T-cell (primary cell): ENCODE data around the gene KHDRBS2. TPM values are rescaled to one million over a fixed set of nuclear protein-coding genes. Genes with fewer than 3 reads are reported as not detected.

Experiments used
- ATAC-seq, 4 experiments: fragments of 200-7000 bp in 3 of 4; fragments of 150-1000 bp in 1 of 4; cut with Tn5 transposase; replicated peaks in 1 of 4; 1 replicate in 3 of 4; 2 replicates in 1 of 4; pipeline ENCODE4 v1.10.0; 2021; ENCODE audit warnings: moderate library complexity in 3 of 4, mild to moderate bottlenecking in 2 of 4, moderate number of reproducible peaks in 1 of 4
- CTCF ChIA-PET, 2 donors: fragments of 300-600 bp; sonication (Branson Sonifier 250); formaldehyde crosslinking; loops; one replicate each; lab custom pipeline; 2022; ENCODE audit warnings: antibody characterized with exemption in 2 of 2; lab: Charles Lee
- POLR2A ChIA-PET, 2 donors: fragments of 300-600 bp; sonication (Branson Sonifier 250); formaldehyde crosslinking; loops; one replicate each; lab custom pipeline; 2022; ENCODE audit warnings: antibody characterized with exemption in 2 of 2; lab: Charles Lee
- DNase-seq, 35 experiments: peaks; one replicate each; pipeline versions ENCODE4 v3.0.0 to v3.0.0-alpha.2; 2013 to 2023
- H3K27ac ChIP-seq: one replicate; pipeline ENCODE4 v1.5.1; 2013; ENCODE audit warnings: low read length
- H3K27me3 ChIP-seq, 2 experiments: replicated peaks in 1 of 2; 1 replicate in 1 of 2; 2 replicates in 1 of 2; pipeline versions ENCODE4 v1.6.1 to v1.7.0; 2013; ENCODE audit warnings: low read length in 1 of 2, mixed read lengths in 1 of 2; ENCODE audit not compliant: control insufficient read depth in 2 of 2, insufficient read depth in 2 of 2; ENCODE audit errors: extremely low read depth in 1 of 2
- H3K36me3 ChIP-seq, 2 donors: 1 replicate in 1 of 2; 2 replicates in 1 of 2; pipeline versions ENCODE4 v1.6.1 to v1.7.0; 2013; ENCODE audit warnings: low read length in 1 of 2; ENCODE audit not compliant: control insufficient read depth in 2 of 2, insufficient read depth in 1 of 2; ENCODE audit errors: extremely low read depth in 1 of 2
- H3K4me1 ChIP-seq, 2 experiments: 1 replicate in 1 of 2; 2 replicates in 1 of 2; pipeline versions ENCODE4 v1.6.1 to v1.7.0; 2013; ENCODE audit warnings: low read length in 2 of 2, mixed read lengths in 1 of 2; ENCODE audit not compliant: insufficient read depth in 2 of 2, control insufficient read depth in 1 of 2; ENCODE audit errors: extremely low read depth in 1 of 2
- H3K4me3 ChIP-seq, 2 donors: 1 replicate in 1 of 2; 2 replicates in 1 of 2; pipeline versions ENCODE4 v1.5.1 to v1.7.0; 2013; ENCODE audit warnings: mild to moderate bottlenecking in 2 of 2, low read length in 1 of 2, moderate library complexity in 1 of 2; ENCODE audit not compliant: control insufficient read depth in 1 of 2; ENCODE audit errors: extremely low read depth in 1 of 2
- H3K9me3 ChIP-seq: 2 replicates; pipeline ENCODE4 v1.7.0; 2013
- H3K27ac Mint-ChIP-seq, 2 donors: one replicate each; pipeline ENCODE4 v1.8.0; 2020 to 2021; ENCODE audit warnings: mild to moderate bottlenecking in 2 of 2, mixed read lengths in 2 of 2
- H3K27me3 Mint-ChIP-seq, 2 donors: one replicate each; pipeline ENCODE4 v1.8.0; 2021 to 2022; ENCODE audit warnings: mixed read lengths in 2 of 2
- H3K36me3 Mint-ChIP-seq: one replicate; pipeline ENCODE4 v1.8.0; 2021; ENCODE audit warnings: mixed read lengths
- H3K4me1 Mint-ChIP-seq, 3 donors: one replicate each; pipeline ENCODE4 v1.8.0; 2020 to 2022; ENCODE audit warnings: mixed read lengths in 3 of 3, mild to moderate bottlenecking in 1 of 3
- H3K4me3 Mint-ChIP-seq, 3 donors: one replicate each; pipeline ENCODE4 v1.8.0; 2020 to 2022; ENCODE audit warnings: mild to moderate bottlenecking in 3 of 3, mixed read lengths in 3 of 3, moderate library complexity in 3 of 3
- H3K9me3 Mint-ChIP-seq, 3 donors: one replicate each; pipeline ENCODE4 v1.8.0; 2020 to 2022; ENCODE audit warnings: mixed read lengths in 3 of 3
- WGBS: methylation state at CpG from one replicate; pipeline ENCODE4 v1.1.5; 2013; ENCODE audit warnings: missing lambda C conversion rate; ENCODE audit not compliant: insufficient coverage; 5-methylcytosine and 5-hydroxymethylcytosine counted together
- total RNA-seq, 35 experiments: library from RNA in 6 of 35; stranded (reverse) in 6 of 35; fragments of 120-200 nt in 1 of 35; gene quantifications; one replicate each; pipeline versions ENCODE4 v1.2.1 to v1.2.4 and lab custom pipeline; 2013 to 2026

The KHDRBS2 gene
- total RNA-seq, 5 donors from 2014 or later (not counting 1 experiment from before 2014, with no cell fraction given): 0.18 to 0.49 TPM; not detected in 3

DNA sequence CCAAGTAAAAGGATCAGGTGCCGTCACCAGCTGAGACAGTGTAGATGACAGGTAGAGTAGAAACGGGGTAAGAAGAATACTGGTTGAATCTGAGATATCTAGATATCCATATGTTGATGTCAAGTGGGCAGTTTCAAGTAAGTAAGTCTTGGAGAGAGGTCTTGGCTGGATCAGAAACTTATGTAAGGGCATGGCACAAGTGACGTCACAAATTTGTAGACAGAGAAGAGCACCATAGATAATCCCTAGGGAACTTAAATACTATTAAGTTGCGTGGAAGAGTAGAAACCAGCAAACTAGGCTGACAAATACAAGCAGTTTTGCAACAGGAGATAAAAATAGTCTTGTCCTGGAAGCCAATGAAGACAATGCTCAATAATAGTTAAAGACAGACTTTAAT lies 123.2 kb downstream of the KHDRBS2 start:
- Histone ChIP-seq H3K36me3 (no peaks in the 10 kb centered on the region), H3K9me3 (no peaks in the 10 kb centered on the region), H3K4me1 (no peaks in the 10 kb centered on the region), H3K4me3 (no peak overlapping the region), H3K27ac (no peak overlapping the region), H3K27me3 (no peaks in the 10 kb centered on the region)
- no peak for ATAC-seq
- Mint-ChIP-seq H3K36me3 (no peaks in the 10 kb centered on the region), H3K4me1 (no peaks in the 10 kb centered on the region), H3K4me3 (no peak overlapping the region), H3K27ac (no peak overlapping the region), H3K27me3 (no peaks in the 10 kb centered on the region), H3K9me3 (peaks cover 19 to 44% (median 19%) of the 10 kb centered on the region in 3 donors)
- ChIA-PET POLR2A (no interaction called here), CTCF (no interaction called here)
- WGBS: 100% methylated on average over 1 of the region's 4 CpGs
- DNase-seq: no peak

GRCh38 chr6:62152796-62153195 lies 133.2 kb downstream of the KHDRBS2 start:
- no peaks in the 10 kb centered on the region for H3K4me1 ChIP-seq
- ATAC-seq (no peak), DNase-seq (no peak)
- 86% methylated on average over 2 of the region's 3 CpGs for WGBS
- no peaks in the 10 kb centered on the region for H3K36me3 ChIP-seq
- H3K36me3 Mint-ChIP-seq: no peaks in the 10 kb centered on the region
- H3K4me3 Mint-ChIP-seq: no peak overlapping the region
- no peak overlapping the region for H3K27ac ChIP-seq
- no peaks in the 10 kb centered on the region for H3K9me3 ChIP-seq
- peaks cover 8 to 23% (median 15%) of the 10 kb centered on the region in 3 donors for H3K9me3 Mint-ChIP-seq
- no peaks in the 10 kb centered on the region for H3K27me3 Mint-ChIP-seq
- H3K27ac Mint-ChIP-seq: no peak overlapping the region
- ChIA-PET POLR2A (no interaction called here), CTCF (no interaction called here)
- no peaks in the 10 kb centered on the region for H3K4me1 Mint-ChIP-seq
- H3K27me3 ChIP-seq: no peaks in the 10 kb centered on the region
- H3K4me3 ChIP-seq: no peak overlapping the region

DNA sequence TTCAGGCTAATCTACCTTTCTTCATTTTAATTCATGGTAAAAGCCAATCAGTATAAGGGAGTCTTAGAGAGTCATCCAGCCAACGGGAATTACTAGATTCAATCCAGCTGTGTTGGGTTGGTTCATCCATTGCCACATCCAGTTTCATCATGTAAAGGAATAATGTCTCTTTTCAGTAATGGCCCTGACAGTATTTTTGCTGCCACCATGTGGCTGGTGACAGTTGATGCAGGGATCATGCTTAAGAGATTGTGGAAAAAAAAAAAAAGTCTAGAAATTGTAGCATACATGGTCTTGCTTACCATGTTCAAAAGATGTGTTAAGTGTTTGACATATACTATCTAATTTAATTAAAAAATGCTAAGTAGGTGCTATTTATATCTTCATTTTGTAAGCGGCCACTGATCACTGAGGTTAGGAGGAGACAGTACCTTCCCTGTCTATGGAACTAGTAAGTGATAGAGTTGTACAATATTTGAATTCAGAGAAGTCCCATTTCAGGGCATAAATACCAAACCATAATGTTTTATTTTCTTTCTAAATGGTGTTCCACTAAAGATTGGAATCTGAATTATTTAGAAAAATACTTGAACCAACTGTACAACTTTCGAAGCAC lies 135.9 kb downstream of the KHDRBS2 start:
- POLR2A ChIA-PET: no interaction called here
- H3K27ac Mint-ChIP-seq: no peak overlapping the region
- Histone ChIP-seq H3K27ac (no peak overlapping the region), H3K36me3 (no peaks in the 10 kb centered on the region), H3K4me3 (no peak overlapping the region), H3K4me1 (no peaks in the 10 kb centered on the region), H3K9me3 (no peaks in the 10 kb centered on the region), H3K27me3 (no peaks in the 10 kb centered on the region)
- CTCF ChIA-PET: interaction anchor here in 1 of 2 donors (0.6 kb wide), 1 partner anchor 1702 kb away, joined by 3 read pairs; no protein-coding TSS in a partner anchor
- no peak for ATAC-seq
- 17% methylated on average over 1 of the region's 3 CpGs for WGBS
- peaks cover 7 to 17% (median 15%) of the 10 kb centered on the region in 3 donors for H3K9me3 Mint-ChIP-seq
- DNase-seq: no peak
- no peaks in the 10 kb centered on the region for H3K27me3 Mint-ChIP-seq
- no peaks in the 10 kb centered on the region for H3K4me1 Mint-ChIP-seq
- H3K4me3 Mint-ChIP-seq: no peak overlapping the region
- no peaks in the 10 kb centered on the region for H3K36me3 Mint-ChIP-seq

DNA sequence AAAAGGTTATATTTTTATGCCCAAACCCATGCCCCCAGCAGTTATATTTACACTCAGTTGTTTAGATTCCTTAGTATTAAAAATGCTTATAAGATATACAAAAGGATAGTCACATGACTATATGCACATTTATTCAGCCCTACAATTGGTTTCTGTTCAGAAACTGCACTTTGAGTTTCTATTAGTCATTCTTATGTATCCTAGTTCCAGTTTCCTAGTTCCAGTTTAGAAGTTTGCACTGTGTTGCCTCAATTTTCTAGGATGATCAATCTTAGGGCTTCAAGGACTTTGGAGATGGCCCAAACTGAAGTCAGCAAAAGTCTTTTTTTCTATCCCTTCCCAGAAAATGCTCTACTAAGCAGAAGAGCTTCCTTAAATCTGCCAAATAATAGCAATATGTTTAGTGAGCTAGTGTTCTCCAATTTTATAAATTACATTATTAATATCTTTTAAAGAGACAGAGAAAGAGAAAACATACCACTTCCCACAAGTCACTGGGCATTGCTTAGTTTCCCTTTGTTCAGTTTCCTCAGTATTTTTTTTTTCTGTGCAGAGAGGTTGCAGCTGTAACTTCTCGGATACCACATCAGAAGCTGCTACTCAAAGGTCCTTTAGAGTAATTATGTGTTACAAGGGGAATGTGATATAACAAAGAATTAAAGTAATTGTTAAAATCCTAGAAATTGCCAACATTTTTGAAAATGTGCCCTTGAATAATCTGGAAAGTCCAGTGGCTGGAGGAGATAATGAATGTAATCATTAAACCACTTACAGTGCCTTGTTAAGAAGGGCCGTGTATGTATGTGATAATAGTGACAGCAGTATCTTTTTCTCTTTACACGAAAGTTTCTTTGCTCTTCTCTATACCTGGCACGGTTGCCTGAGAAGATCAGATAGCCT lies 138.8 kb downstream of the KHDRBS2 start:
- Mint-ChIP-seq H3K4me1 (no peaks in the 10 kb centered on the region), H3K4me3 (no peak overlapping the region), H3K36me3 (no peaks in the 10 kb centered on the region), H3K27ac (no peak overlapping the region), H3K9me3 (peaks cover 10 to 15% (median 13%) of the 10 kb centered on the region in 3 donors), H3K27me3 (no peaks in the 10 kb centered on the region)
- ATAC-seq (no peak), DNase-seq (no peak)
- Histone ChIP-seq H3K9me3 (no peaks in the 10 kb centered on the region), H3K4me3 (no peak overlapping the region), H3K27ac (no peak overlapping the region), H3K27me3 (no peaks in the 10 kb centered on the region), H3K36me3 (no peaks in the 10 kb centered on the region), H3K4me1 (no peaks in the 10 kb centered on the region)
- ChIA-PET CTCF (no interaction called here), POLR2A (interaction anchor here in 1 of 2 donors (0.6 kb wide), 1 partner anchor 23 kb away, joined by 3 read pairs; no protein-coding TSS in a partner anchor)
- no CpG with 5 or more reads among the region's 4 CpGs for WGBS

DNA sequence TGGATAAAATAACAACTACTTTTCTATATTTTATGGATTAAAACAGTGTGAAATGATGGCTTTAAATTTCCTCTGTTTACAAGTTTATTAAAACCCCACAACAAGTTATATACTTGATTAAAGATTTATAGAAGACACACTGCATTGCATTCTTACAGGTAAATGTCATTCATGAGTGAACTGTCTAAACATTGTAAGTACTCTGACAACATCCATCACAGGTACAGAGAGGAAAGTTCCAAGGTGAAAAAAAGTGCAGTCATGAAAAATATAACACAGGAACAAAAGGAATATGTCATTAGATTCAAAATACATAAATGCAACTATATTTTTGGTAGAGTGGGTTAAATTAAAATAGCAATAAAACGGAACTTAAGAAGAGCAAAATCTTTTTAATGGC lies 156.9 kb downstream of the KHDRBS2 start:
- Histone ChIP-seq H3K9me3 (no peaks in the 10 kb centered on the region), H3K4me1 (no peaks in the 10 kb centered on the region), H3K27me3 (no peaks in the 10 kb centered on the region), H3K36me3 (no peaks in the 10 kb centered on the region), H3K27ac (no peak overlapping the region), H3K4me3 (no peak overlapping the region)
- H3K27me3 Mint-ChIP-seq: no peaks in the 10 kb centered on the region
- ATAC-seq (no peak), DNase-seq (no peak)
- H3K4me1 Mint-ChIP-seq: no peaks in the 10 kb centered on the region
- no peaks in the 10 kb centered on the region for H3K36me3 Mint-ChIP-seq
- ChIA-PET POLR2A (no interaction called here), CTCF (no interaction called here)
- H3K4me3 Mint-ChIP-seq: no peak overlapping the region
- peaks cover 17 to 28% (median 22%) of the 10 kb centered on the region in 3 donors for H3K9me3 Mint-ChIP-seq
- H3K27ac Mint-ChIP-seq: no peak overlapping the region
- WGBS: no CpG with 5 or more reads among the region's 1 CpG

DNA sequence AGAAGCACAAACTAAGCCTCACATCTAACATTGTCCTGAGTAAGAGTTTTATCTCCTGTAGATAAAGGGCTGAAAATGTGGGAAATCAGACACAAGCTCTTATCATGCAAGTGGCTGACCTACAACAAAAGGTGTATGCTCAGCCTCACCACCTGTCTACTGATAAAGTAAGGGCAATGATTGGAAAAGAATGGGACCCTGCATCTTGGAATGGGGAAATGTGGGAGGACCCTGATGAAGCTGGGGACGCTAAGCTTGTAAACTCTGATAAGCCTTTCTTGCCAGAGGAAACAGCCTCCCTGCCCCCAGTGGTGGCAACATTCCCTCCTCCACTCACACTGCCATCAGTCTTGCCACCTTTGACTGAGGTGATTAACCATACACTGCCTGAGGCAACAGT lies 166.6 kb downstream of the KHDRBS2 start:
- no peaks in the 10 kb centered on the region for H3K36me3 ChIP-seq
- ChIA-PET CTCF (no interaction called here), POLR2A (no interaction called here)
- H3K4me1 ChIP-seq: no peaks in the 10 kb centered on the region
- no peak overlapping the region for H3K27ac Mint-ChIP-seq
- no peaks in the 10 kb centered on the region for H3K9me3 ChIP-seq
- H3K27me3 Mint-ChIP-seq: no peaks in the 10 kb centered on the region
- WGBS: no CpG with 5 or more reads among the region's 1 CpG
- no peak overlapping the region for H3K27ac ChIP-seq
- no peak for DNase-seq
- H3K4me3 ChIP-seq: no peak overlapping the region
- H3K27me3 ChIP-seq: no peaks in the 10 kb centered on the region
- H3K4me1 Mint-ChIP-seq: no peaks in the 10 kb centered on the region
- no peaks in the 10 kb centered on the region for H3K36me3 Mint-ChIP-seq
- H3K4me3 Mint-ChIP-seq: no peak overlapping the region
- ATAC-seq: no peak
- peaks cover 12 to 22% (median 21%) of the 10 kb centered on the region in 3 donors for H3K9me3 Mint-ChIP-seq
